Measurements from ENCODE around the gene SLC28A2.

The SLC28A2 gene, protein sequence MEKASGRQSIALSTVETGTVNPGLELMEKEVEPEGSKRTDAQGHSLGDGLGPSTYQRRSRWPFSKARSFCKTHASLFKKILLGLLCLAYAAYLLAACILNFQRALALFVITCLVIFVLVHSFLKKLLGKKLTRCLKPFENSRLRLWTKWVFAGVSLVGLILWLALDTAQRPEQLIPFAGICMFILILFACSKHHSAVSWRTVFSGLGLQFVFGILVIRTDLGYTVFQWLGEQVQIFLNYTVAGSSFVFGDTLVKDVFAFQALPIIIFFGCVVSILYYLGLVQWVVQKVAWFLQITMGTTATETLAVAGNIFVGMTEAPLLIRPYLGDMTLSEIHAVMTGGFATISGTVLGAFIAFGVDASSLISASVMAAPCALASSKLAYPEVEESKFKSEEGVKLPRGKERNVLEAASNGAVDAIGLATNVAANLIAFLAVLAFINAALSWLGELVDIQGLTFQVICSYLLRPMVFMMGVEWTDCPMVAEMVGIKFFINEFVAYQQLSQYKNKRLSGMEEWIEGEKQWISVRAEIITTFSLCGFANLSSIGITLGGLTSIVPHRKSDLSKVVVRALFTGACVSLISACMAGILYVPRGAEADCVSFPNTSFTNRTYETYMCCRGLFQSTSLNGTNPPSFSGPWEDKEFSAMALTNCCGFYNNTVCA

DNA sequence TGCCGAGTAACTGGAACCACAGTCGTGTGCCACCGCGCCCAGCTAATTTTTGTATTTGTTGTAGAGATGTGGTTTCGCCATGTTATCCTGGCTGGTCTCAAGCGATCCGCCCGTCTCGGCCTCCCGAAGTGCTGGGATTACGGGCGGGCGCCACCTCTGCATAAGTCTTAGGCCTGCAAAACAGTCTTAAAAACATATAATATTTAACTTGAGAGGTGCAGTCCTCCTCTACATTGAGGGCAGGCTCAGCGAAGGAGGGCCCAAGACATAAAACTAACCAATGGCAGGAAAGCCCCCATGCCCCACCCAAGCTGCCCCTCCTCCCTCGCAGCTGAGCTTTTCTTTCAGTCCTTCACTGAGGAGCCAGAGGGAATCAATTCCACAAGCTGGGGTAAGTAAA lies at the start of gene SLC28A2:
TSS of gene SLC28A2 (plus strand) at position 347 of the 400 bp plus-strand sequence. CDS start 982 bp downstream, outside the sequence.
- no peaks in the 10 kb centered on the region for H3K27me3 ChIP-seq (ENCODE audit: insufficient read depth, low read length)
- no peaks in the 10 kb centered on the region for H3K4me1 ChIP-seq (ENCODE audit: insufficient read depth, low read length)
- H3K4me3 ChIP-seq (ENCODE audit: low read length): no peak within 1 kb of the TSS
- no peak within 1 kb of the TSS for H2AFZ ChIP-seq (ENCODE audit: low read depth, low read length)
- H3K36me3 ChIP-seq (ENCODE audit: insufficient read depth, low read length): no peaks in the 10 kb centered on the region
- H3K9me3 ChIP-seq (ENCODE audit: low read length): no peaks in the 10 kb centered on the region

DNA sequence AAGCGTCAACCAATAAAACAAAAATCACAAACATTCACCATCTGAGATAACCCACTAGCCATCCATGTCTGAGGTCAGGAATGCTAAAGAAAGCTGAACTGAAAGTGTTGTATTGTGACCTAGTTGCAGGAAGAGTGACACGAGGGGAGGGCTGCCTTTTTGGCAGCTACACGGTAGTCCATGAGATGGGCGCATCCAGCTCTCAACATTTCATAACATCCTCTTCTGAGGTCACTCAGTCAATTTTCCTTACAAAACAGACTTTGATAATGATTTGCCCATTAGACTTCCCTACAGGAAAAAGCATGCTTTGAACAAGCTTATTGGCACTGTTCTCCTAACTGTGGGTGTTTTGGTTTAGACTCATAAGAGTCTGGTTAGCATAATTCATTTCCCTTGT lies 48.9 kb upstream of the SLC28A2 start:
- Histone ChIP-seq H3K27me3 (ENCODE audit: insufficient read depth, low read length) (no peaks in the 10 kb centered on the region), H2AFZ (ENCODE audit: low read depth, low read length) (no peak overlapping the region), H3K4me3 (ENCODE audit: low read length) (no peak overlapping the region), H3K36me3 (ENCODE audit: insufficient read depth, low read length) (no peaks in the 10 kb centered on the region), H3K9me3 (ENCODE audit: low read length) (no peaks in the 10 kb centered on the region), H3K4me1 (ENCODE audit: insufficient read depth, low read length) (peaks cover 5% of the 10 kb centered on the region)

DNA sequence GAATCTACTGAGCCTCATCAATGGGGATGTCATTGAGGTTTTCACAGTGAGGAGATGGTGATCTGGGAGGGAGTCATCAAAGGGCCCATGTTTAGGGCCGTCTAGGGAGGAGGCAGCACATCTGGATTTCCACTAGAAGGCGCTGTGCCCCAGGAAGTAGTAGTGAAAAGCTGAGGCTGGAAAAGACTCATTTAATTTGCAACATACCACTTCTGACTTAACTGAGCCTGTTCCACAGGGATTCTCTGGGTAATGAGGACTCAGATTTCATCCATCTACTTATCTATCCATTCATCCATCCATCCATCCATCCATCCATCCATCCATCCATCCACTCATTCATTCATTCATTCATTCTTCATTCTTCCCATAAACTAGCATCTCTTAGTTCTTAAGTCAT lies 46.8 kb upstream of the SLC28A2 start:
- Histone ChIP-seq H2AFZ (ENCODE audit: low read depth, low read length) (no peak overlapping the region), H3K9me3 (ENCODE audit: low read length) (no peaks in the 10 kb centered on the region), H3K4me1 (ENCODE audit: insufficient read depth, low read length) (no peaks in the 10 kb centered on the region), H3K4me3 (ENCODE audit: low read length) (no peak overlapping the region), H3K27me3 (ENCODE audit: insufficient read depth, low read length) (no peaks in the 10 kb centered on the region), H3K36me3 (ENCODE audit: insufficient read depth, low read length) (no peaks in the 10 kb centered on the region)

DNA sequence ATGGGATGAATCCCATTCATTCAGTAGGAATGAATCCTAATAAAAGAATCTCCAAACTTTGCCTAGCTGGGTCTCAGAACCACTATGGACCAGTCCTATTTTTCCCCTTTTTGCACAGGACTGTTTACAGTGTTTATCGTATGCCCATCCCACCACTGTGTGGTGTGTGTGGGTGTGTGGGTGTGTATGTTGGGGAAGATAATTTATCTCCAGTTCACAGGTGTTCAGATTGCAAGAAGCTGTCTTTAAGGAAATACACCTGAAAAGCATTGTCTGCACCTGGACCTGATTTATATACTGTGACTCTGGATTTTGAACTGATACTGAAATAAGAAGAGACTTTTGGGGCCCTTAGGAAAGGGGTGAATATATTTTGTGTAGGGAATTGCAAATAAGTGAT lies 39.5 kb upstream of the SLC28A2 start:
- H3K4me3 ChIP-seq (ENCODE audit: low read length): no peak overlapping the region
- H3K36me3 ChIP-seq (ENCODE audit: insufficient read depth, low read length): no peaks in the 10 kb centered on the region
- H3K9me3 ChIP-seq (ENCODE audit: low read length): no peaks in the 10 kb centered on the region
- H3K4me1 ChIP-seq (ENCODE audit: insufficient read depth, low read length): no peaks in the 10 kb centered on the region
- no peak overlapping the region for H2AFZ ChIP-seq (ENCODE audit: low read depth, low read length)
- H3K27me3 ChIP-seq (ENCODE audit: insufficient read depth, low read length): no peaks in the 10 kb centered on the region

DNA sequence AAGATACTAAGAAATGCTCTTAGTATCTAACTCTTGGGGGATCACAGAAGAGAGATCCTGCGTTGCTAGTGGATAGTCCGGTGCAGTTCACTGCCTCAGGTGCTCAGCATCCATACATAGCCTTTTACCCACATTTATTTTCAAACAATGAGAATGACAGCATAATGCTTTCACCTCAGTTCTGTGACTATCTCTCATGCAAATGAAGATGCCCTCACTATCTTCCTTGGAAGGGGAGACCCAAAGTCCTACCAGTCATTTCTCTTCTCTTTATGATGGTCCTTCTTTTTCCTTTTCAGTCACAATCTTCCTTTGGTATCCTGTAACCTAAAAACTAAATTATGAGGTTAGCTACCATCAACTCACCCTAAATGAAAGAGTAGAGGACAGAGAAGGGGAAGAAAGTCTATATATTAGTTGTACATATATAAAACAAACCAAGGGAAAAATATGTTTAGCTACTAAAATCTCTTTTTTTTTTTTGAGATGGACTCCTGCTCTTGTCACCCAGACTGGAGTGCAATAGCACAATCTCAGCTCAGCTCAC lies 30.9 kb upstream of the SLC28A2 start:
- Histone ChIP-seq H3K4me3 (ENCODE audit: low read length) (no peak overlapping the region), H3K4me1 (ENCODE audit: insufficient read depth, low read length) (peaks cover 6% of the 10 kb centered on the region), H3K36me3 (ENCODE audit: insufficient read depth, low read length) (no peaks in the 10 kb centered on the region), H2AFZ (ENCODE audit: low read depth, low read length) (no peak overlapping the region), H3K27me3 (ENCODE audit: insufficient read depth, low read length) (peaks cover 16% of the 10 kb centered on the region), H3K9me3 (ENCODE audit: low read length) (no peaks in the 10 kb centered on the region)

DNA sequence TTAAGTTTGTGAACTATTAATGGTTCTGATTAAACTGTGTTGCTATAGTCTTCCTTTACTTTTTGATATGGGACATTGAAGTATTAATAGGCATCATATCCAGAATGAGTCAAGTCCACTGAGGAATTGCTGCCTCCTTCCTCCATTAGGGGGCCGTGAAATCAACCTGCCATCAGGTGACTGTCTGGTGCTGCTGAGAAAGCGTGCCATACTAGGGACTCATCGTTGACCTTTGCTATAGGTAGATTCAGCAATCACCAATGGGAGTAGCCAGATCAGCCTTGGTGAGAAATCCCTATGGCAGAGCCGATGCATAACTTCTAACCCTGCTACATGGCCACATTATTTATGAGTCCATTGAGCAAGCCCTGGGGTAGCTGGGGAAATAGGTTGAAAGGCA lies 30.1 kb upstream of the SLC28A2 start:
- H3K36me3 ChIP-seq (ENCODE audit: insufficient read depth, low read length): no peaks in the 10 kb centered on the region
- H3K9me3 ChIP-seq (ENCODE audit: low read length): no peaks in the 10 kb centered on the region
- H3K4me1 ChIP-seq (ENCODE audit: insufficient read depth, low read length): peaks cover 6% of the 10 kb centered on the region
- peaks cover 16% of the 10 kb centered on the region for H3K27me3 ChIP-seq (ENCODE audit: insufficient read depth, low read length)
- H2AFZ ChIP-seq (ENCODE audit: low read depth, low read length): no peak overlapping the region
- no peak overlapping the region for H3K4me3 ChIP-seq (ENCODE audit: low read length)

DNA sequence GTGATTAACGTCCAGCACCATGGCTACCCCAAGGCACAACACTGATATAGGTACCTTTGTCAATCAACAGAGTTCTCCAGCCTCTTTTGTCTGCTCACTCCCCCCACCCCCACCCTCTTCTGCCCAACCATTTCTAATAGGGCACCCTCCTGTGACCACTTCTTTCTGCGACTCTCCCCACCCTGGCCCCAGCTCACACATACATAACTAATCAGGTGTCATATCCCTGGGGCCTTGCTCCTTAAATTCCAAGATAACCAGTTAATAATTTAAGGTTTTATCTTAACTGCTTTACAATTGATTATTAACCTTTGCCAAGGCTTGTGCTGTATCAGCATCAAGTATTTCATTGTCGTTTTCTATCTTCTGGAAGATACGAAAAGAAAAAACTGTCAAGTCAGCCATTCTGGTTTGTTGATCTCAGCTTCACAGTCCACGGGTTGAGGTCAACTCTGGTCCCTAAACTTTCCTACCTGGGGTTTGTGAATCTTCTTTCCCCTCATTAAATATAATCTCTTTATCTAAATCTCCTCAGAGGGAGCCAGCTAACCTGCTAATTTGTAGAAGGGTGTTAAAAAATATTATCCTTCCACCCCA lies 27.3 kb upstream of the SLC28A2 start:
- Histone ChIP-seq H3K4me3 (ENCODE audit: low read length) (no peak overlapping the region), H3K36me3 (ENCODE audit: insufficient read depth, low read length) (no peaks in the 10 kb centered on the region), H3K9me3 (ENCODE audit: low read length) (no peaks in the 10 kb centered on the region), H3K4me1 (ENCODE audit: insufficient read depth, low read length) (peaks cover 6% of the 10 kb centered on the region), H3K27me3 (ENCODE audit: insufficient read depth, low read length) (peaks cover 16% of the 10 kb centered on the region), H2AFZ (ENCODE audit: low read depth, low read length) (no peak overlapping the region)

DNA sequence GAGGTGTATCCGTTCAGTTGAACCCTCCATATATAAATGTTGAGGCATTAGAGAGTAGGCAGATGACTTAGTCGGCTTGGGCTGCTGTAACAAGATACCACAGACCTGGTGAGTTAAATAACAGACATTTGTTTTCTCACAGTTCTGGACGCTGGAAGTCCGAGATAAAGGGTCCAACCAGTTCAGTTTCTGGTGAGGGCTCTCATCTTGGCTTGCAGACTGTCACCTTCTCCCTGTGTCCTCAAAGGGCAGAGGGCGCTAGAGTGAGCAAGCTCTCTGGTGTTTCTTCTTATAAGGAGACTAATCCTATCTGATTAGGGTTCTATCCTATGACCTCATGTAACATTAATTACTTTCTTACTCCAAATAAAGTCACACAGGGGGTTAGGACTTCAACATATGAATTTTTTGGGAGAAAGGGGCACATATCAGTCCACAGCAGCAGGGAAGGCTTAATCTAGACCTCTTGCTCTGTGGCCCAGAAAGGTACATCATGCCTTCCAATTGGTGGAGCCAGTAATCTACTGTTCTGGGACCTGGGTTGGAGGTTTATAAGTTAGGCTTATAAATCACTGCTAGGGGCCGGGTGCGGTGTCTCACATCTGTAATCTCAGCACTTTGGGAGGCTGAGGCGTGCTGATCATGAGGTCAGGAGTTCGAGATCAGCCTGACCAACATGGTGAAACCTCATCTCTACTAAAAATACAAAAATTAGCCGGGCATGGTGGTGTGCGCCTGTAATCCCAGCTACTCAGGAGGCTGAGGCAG lies 26.3 kb upstream of the SLC28A2 start:
- Histone ChIP-seq H3K27me3 (ENCODE audit: insufficient read depth, low read length) (peaks cover 16% of the 10 kb centered on the region), H3K4me3 (ENCODE audit: low read length) (no peak overlapping the region), H3K9me3 (ENCODE audit: low read length) (no peaks in the 10 kb centered on the region), H3K4me1 (ENCODE audit: insufficient read depth, low read length) (peaks cover 6% of the 10 kb centered on the region), H3K36me3 (ENCODE audit: insufficient read depth, low read length) (no peaks in the 10 kb centered on the region), H2AFZ (ENCODE audit: low read depth, low read length) (no peak overlapping the region)

DNA sequence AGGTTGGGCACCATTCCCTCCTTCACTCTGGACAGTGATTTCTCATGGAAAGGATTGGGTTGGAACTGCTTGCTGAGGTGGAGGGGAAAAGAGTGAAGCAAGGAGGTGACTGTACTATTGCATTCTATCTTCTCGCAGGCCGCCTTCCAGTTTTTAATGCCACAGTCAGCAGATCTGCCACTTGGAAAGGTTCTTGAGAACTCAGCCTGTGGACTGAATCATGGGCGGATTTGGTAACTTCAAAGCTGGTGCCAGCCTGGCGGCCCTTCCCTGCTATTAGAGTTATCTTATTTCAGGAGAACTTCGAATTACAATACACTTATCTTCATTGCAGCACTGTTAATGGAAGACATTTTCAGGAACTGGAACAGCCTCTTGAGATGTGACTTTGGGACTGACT lies 23.1 kb upstream of the SLC28A2 start:
- Histone ChIP-seq H3K27me3 (ENCODE audit: insufficient read depth, low read length) (peaks cover under 1% of the 10 kb centered on the region), H3K4me1 (ENCODE audit: insufficient read depth, low read length) (peaks cover 6% of the 10 kb centered on the region), H2AFZ (ENCODE audit: low read depth, low read length) (no peak overlapping the region), H3K4me3 (ENCODE audit: low read length) (no peak overlapping the region), H3K9me3 (ENCODE audit: low read length) (no peaks in the 10 kb centered on the region), H3K36me3 (ENCODE audit: insufficient read depth, low read length) (no peaks in the 10 kb centered on the region)

DNA sequence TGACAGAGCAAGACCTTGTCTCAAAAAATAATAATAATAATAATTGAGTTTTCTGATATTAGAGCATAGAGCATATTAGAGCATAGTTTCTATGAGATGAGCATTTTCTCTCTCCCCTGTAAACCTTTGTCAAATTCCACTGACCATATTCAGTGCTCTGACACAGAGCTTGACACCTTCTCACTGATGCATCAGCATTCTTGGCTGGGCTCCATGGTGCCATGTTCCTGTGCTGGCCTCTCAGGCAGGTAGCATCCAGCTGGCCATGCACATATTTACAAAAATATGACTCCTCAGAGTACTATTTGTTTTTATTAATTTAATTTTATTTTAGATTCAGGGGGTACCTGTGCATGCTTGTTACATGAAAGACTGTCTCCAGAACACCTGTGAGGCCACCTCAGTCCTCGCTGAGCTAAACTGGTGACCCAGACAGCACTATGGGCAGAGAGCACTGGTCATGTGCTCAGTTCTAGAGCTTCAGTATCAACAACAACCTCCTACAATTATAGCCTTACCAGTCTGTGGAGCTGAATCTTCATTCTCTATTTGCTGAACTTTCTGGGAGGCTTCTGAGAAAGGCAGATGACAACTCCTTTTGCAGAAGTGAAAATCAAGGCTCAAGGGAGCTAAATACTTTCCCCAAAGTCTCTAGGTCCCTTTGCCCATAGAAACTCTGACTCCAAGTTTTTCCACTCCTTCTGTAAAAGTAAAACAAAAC lies 21.6 kb upstream of the SLC28A2 start:
- no peak overlapping the region for H2AFZ ChIP-seq (ENCODE audit: low read depth, low read length)
- no peak overlapping the region for H3K4me3 ChIP-seq (ENCODE audit: low read length)
- no peaks in the 10 kb centered on the region for H3K36me3 ChIP-seq (ENCODE audit: insufficient read depth, low read length)
- H3K27me3 ChIP-seq (ENCODE audit: insufficient read depth, low read length): no peaks in the 10 kb centered on the region
- H3K9me3 ChIP-seq (ENCODE audit: low read length): no peaks in the 10 kb centered on the region
- H3K4me1 ChIP-seq (ENCODE audit: insufficient read depth, low read length): no peaks in the 10 kb centered on the region

DNA sequence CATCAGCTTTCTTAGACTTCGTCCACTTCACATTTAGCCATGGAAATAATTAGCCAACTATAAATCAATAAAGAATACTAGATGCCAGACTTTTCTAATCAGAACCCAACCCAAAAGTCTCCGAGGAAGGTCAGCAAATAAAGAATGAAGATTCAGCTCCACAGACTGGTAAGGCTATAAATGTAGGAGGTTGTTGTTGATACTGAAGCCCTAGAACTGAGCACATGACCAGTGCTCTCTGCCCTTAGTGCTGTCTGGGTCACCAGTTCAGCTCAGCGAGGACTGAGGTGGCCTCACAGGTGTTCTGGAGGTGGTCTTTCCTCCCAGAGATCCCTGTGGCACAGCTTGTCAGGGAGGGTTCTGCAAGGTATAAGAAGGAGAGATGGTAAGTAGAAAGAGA lies 20.9 kb upstream of the SLC28A2 start:
- Histone ChIP-seq H3K9me3 (ENCODE audit: low read length) (no peaks in the 10 kb centered on the region), H3K27me3 (ENCODE audit: insufficient read depth, low read length) (no peaks in the 10 kb centered on the region), H2AFZ (ENCODE audit: low read depth, low read length) (no peak overlapping the region), H3K4me3 (ENCODE audit: low read length) (no peak overlapping the region), H3K4me1 (ENCODE audit: insufficient read depth, low read length) (no peaks in the 10 kb centered on the region), H3K36me3 (ENCODE audit: insufficient read depth, low read length) (no peaks in the 10 kb centered on the region)

DNA sequence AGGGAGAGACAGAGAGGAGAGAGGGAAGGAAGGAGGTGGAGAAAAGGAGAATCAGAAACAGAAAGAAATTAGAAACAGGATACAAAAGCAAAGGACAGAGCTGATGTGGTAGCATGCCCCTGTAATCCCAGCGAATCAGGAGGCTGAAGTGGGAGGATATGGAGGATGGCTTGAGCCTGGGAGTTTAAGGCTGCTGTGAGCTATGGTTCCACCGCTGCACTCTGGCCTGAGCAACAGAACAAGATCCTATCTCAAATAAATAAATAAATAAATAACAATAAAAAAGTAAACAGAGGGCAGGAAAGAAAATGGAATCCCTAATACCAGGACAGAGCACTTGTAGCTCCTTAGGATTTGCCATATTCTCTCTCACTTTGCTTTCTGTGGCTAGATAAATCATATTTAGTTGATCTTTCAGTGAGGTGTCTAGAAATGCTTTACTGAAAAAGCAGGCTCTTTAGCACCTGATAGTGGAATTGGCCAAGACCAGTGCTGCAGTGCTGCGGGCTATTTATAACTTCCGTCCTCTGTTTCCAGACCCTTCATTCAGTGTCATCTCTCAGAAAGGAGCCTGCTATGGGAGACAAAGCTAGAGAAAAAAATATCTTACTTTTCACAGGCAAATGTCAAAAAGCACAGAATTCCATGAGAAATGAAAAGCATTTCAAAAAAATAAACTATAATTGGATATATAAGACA lies 20.0 kb upstream of the SLC28A2 start:
- H3K9me3 ChIP-seq (ENCODE audit: low read length): no peaks in the 10 kb centered on the region
- H3K4me1 ChIP-seq (ENCODE audit: insufficient read depth, low read length): no peaks in the 10 kb centered on the region
- H2AFZ ChIP-seq (ENCODE audit: low read depth, low read length): no peak overlapping the region
- H3K27me3 ChIP-seq (ENCODE audit: insufficient read depth, low read length): no peaks in the 10 kb centered on the region
- H3K36me3 ChIP-seq (ENCODE audit: insufficient read depth, low read length): no peaks in the 10 kb centered on the region
- H3K4me3 ChIP-seq (ENCODE audit: low read length): no peak overlapping the region

Measured in neuron (in vitro differentiated cells).